Activated T-helper 1 cell treated with anti-CD3 and anti-CD28 coated beads, Interleukin-2, amount 50 U/mL, for 16 hours (primary cell): ENCODE results near the gene SLC38A2.
"Not testable (repeated sequence)": the region's sequence is repeated elsewhere in the genome, so short reads cannot be mapped to it uniquely, and the experiment has no call there.

ENCODE experiments used
- DNase-seq, 2 donors: peaks; one replicate each; pipeline ENCODE4 v3.0.0-alpha.2; 2020; ENCODE audit warnings: low read depth in 1 of 2, low spot score in 1 of 2

Gene SLC38A2

GRCh38 chr12:46325075-46325474 lies 47.5 kb downstream of the SLC38A2 start:
- DNase-seq, result not testable (repeated sequence)

- no peak for DNase-seq
Measured at GRCh38 chr12:46320731-46321130, 51.8 kb downstream of the SLC38A2 start.

GRCh38 chr12:46318037-46318436 lies 54.5 kb downstream of the SLC38A2 start:
- no peak for DNase-seq
